Peyer's patch (tissue), 4 donors: ENCODE data around the gene SH3RF3. TPM values are rescaled to one million over a fixed set of nuclear protein-coding genes. Genes with fewer than 3 reads are reported as not detected.

Source experiments
- DNase-seq, 3 donors: peaks; one replicate each; pipeline ENCODE4 v3.0.0-alpha.2; 2017 to 2019
- H3K27ac ChIP-seq, 4 donors: fragments of 200-600 bp; sonication (generic); one replicate each; pipeline ENCODE4 v1.5.1; 2016 to 2019
- H3K27me3 ChIP-seq, 2 donors: fragments of 200-600 bp; sonication (generic); one replicate each; pipeline ENCODE4 v1.5.1; 2019
- H3K36me3 ChIP-seq, 3 donors: fragments of 200-600 bp; sonication (generic); one replicate each; pipeline ENCODE4 v1.5.1; 2016 to 2019
- H3K4me1 ChIP-seq, 4 donors: fragments of 200-600 bp; sonication (generic); one replicate each; pipeline ENCODE4 v1.5.1; 2016 to 2019
- H3K4me3 ChIP-seq, 4 donors: fragments of 200-600 bp; sonication (generic); 1 replicate in 3 of 4; 2 replicates in 1 of 4; pipeline ENCODE4 v1.5.1; 2016 to 2019; ENCODE audit warnings: mild to moderate bottlenecking in 1 of 4
- H3K9me3 ChIP-seq, 4 donors: fragments of 200-600 bp; sonication (generic); one replicate each; pipeline ENCODE4 v1.5.1; 2016 to 2019; ENCODE audit warnings: mild to moderate bottlenecking in 1 of 4
- CTCF ChIP-seq, 6 experiments: fragments of 450-650 bp in 4 of 6; fragments of 200-600 bp in 2 of 6; sonication (generic) in 1 of 6; IDR thresholded peaks; one replicate each; pipeline ENCODE4 v1.5.1; 2017 to 2019; ENCODE audit warnings: antibody characterized with exemption in 6 of 6, mild to moderate bottlenecking in 3 of 6, moderate library complexity in 1 of 6
- POLR2A ChIP-seq, 2 donors: fragments of 450-650 bp; IDR thresholded peaks; one replicate each; pipeline ENCODE4 v1.5.1; 2017; ENCODE audit warnings: antibody characterized with exemption in 2 of 2, mild to moderate bottlenecking in 2 of 2, moderate library complexity in 2 of 2
- total RNA-seq, 4 donors: library from RNA; depleted of rRNA; stranded (reverse); fragments of >200 nt; gene quantifications; one replicate each; pipeline ENCODE4 v1.1.0, GENCODE V29; 2016

The SH3RF3 gene
- total RNA-seq, 4 donors from 2014 or later: 1.1 to 5.0 (median 3.3) TPM

- DNase-seq: no peak
- Histone ChIP-seq H3K4me1 (no peaks in the 10 kb centered on the region), H3K27me3 (no peaks in the 10 kb centered on the region), H3K36me3 (no peaks in the 10 kb centered on the region), H3K27ac (no peak overlapping the region), H3K4me3 (no peak overlapping the region), H3K9me3 (no peaks in the 10 kb centered on the region)
- TF ChIP-seq POLR2A (IDR thresholded peaks at IDR 0.05) (no peak), CTCF (IDR thresholded peaks at IDR 0.05) (no peak)
Measured at GRCh38 chr2:109391243-109391642, 262.2 kb downstream of the SH3RF3 start.

GRCh38 chr2:109392140-109392539, 263.1 kb downstream of the SH3RF3 start:
- TF ChIP-seq CTCF (IDR thresholded peaks at IDR 0.05) (no peak), POLR2A (IDR thresholded peaks at IDR 0.05) (no peak)
- Histone ChIP-seq H3K36me3 (no peaks in the 10 kb centered on the region), H3K4me1 (no peaks in the 10 kb centered on the region), H3K4me3 (no peak overlapping the region), H3K9me3 (no peaks in the 10 kb centered on the region), H3K27ac (no peak overlapping the region), H3K27me3 (no peaks in the 10 kb centered on the region)
- DNase-seq: no peak

GRCh38 chr2:109392816-109393661, 264.0 kb downstream of the SH3RF3 start:
- TF ChIP-seq CTCF (IDR thresholded peaks at IDR 0.05) (no peak), POLR2A (IDR thresholded peaks at IDR 0.05) (no peak)
- no peaks in the 10 kb centered on the region for H3K36me3 ChIP-seq
- no peaks in the 10 kb centered on the region for H3K4me1 ChIP-seq
- no peak overlapping the region for H3K27ac ChIP-seq
- DNase-seq: no peak
- no peaks in the 10 kb centered on the region for H3K27me3 ChIP-seq
- H3K9me3 ChIP-seq: no peaks in the 10 kb centered on the region
- no peak overlapping the region for H3K4me3 ChIP-seq

GRCh38 chr2:109393662-109393972, 264.6 kb downstream of the SH3RF3 start:
- Histone ChIP-seq H3K4me3 (no peak overlapping the region), H3K27ac (no peak overlapping the region), H3K4me1 (no peaks in the 10 kb centered on the region)

GRCh38 chr2:109395494-109396201, 266.6 kb downstream of the SH3RF3 start:
- Histone ChIP-seq H3K9me3 (no peaks in the 10 kb centered on the region), H3K36me3 (no peaks in the 10 kb centered on the region), H3K4me1 (no peaks in the 10 kb centered on the region), H3K4me3 (no peak overlapping the region), H3K27ac (no peak overlapping the region), H3K27me3 (no peaks in the 10 kb centered on the region)
- TF ChIP-seq CTCF (IDR thresholded peaks at IDR 0.05) (no peak), POLR2A (IDR thresholded peaks at IDR 0.05) (no peak)
- DNase-seq: no peak

More at GRCh38 chr2:109393662-109393972, 264.6 kb downstream of the SH3RF3 start:
- Histone ChIP-seq H3K36me3 (no peaks in the 10 kb centered on the region), H3K9me3 (no peaks in the 10 kb centered on the region), H3K27me3 (no peaks in the 10 kb centered on the region)
- DNase-seq: no peak
- no peak for TF ChIP-seq POLR2A (IDR thresholded peaks at IDR 0.05)
- TF ChIP-seq CTCF (IDR thresholded peaks at IDR 0.05): no peak
